SHP77 (cell line): ENCODE measurements around the gene SFRP2.

ENCODE experiments used
- DNase-seq, 2 experiments: peaks; one replicate each; lab custom pipeline; 2025; lab: John Stamatoyannopoulos, UW

SFRP2 gene

GRCh38 chr4:153794006-153794405 lies 5.1 kb upstream of the SFRP2 start:
- no peak for DNase-seq

- no peak for DNase-seq
Measured at GRCh38 chr4:153792618-153793247, 3.9 kb upstream of the SFRP2 start.

- DNase-seq, result no peak
Measured at GRCh38 chr4:153791746-153792617, 3.1 kb upstream of the SFRP2 start.

GRCh38 chr4:153790962-153791551 lies 2.2 kb upstream of the SFRP2 start:
- no peak for DNase-seq

GRCh38 chr4:153790500-153790865 lies 1.6 kb upstream of the SFRP2 start:
- no peak for DNase-seq

- DNase-seq, result no peak
Measured at GRCh38 chr4:153789741-153790499, 1.0 kb upstream of the SFRP2 start.

- DNase-seq, result no peak
Measured at GRCh38 chr4:153788051-153788412, 851 bp downstream of the SFRP2 start.

GRCh38 chr4:153787575-153787974 lies 1.3 kb downstream of the SFRP2 start:
- DNase-seq, result no peak

DNA sequence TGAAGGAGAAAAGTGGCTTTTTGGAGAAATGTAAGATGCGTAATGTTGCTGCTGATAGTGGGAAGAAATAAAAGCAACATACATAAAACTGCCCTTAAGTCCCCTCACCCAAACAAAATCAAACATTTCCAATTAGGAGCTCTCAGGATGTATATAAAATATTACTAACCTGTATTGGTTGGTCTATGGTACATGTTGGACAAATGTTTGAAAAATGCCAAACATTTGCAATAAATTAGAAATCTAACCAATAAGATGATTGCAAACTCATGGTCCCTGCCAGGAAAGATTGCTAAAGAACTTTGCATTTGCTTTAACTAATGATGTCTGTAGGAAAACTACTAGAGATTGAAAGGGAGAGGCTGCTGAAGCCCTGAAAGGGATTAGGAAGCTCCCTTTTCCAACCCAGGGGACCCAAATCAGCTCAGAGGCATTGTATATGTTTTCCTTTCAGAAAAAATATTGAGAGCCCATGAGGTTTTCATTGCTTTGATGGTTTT lies 1.8 kb downstream of the SFRP2 start:
- no peak for DNase-seq

DNA sequence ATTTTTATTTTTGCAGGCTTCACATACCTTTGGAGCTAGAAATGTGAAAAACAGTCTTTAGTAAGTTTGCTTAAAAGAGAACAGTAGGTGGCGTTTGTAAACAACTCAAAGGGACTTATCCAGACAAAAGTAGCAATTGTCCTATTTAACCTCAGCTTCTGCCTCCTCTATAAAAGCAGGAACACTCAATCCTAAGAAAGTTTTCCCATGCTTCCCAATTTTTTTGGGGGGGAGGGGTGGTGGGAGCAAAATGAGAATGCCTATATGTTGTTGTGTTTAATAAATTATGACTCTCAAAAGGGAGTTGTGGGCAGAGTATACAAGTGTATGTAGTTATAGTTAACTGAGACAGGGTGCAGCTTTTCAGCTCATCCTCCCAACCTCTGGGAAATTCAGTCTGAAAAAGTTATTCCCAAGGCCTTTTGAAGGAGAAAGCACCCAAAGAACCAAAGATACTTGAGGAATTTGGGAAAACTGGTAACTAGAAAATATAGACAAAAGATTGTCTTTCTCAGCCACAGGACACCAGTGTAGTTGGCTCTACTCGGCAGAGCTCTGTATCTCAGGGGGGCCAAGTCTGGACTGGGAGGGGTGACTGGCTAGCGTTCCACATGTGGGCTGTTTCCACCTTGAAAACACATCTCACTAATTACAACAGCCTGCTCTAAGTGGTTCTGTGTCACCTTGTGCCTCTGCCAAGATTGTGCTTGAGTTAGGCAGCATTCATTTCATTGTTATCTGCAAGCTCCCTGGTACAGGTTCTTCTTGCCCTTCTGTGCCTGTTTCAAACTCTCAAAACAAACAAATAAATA lies 2.8 kb downstream of the SFRP2 start:
- DNase-seq, result no peak

- no peak for DNase-seq
Measured at GRCh38 chr4:153784166-153784699, 4.7 kb downstream of the SFRP2 start.

GRCh38 chr4:153782581-153782980 lies 6.3 kb downstream of the SFRP2 start:
- DNase-seq, result no peak

GRCh38 chr4:153781717-153782416 lies 7.0 kb downstream of the SFRP2 start:
- no peak for DNase-seq

- DNase-seq, result no peak
Measured at GRCh38 chr4:153781280-153781679, 7.6 kb downstream of the SFRP2 start.

GRCh38 chr4:153780876-153781275 lies 8.0 kb downstream of the SFRP2 start:
- DNase-seq, result no peak

DNA sequence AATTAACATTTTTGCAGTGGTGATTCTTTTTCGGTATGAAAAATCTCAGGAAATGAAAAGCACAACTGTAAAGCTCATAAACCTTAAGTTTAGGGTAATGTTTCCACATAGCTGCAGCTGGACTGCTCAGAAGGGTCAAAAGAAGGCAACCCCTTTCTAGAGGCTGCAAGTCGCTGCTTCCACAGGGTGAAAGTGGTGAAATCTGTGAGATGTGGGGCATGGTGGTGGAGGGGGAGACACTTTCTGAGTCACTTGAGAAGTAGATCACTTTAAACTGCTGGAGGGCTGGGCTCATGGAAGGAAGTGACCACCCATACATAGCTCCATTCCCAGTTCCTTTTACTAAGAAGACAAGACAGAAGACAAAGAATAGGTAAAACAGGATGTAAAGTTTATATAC lies 8.7 kb downstream of the SFRP2 start:
- no peak for DNase-seq

- no peak for DNase-seq
Measured at GRCh38 chr4:153778383-153778782, 10.5 kb downstream of the SFRP2 start.

DNA sequence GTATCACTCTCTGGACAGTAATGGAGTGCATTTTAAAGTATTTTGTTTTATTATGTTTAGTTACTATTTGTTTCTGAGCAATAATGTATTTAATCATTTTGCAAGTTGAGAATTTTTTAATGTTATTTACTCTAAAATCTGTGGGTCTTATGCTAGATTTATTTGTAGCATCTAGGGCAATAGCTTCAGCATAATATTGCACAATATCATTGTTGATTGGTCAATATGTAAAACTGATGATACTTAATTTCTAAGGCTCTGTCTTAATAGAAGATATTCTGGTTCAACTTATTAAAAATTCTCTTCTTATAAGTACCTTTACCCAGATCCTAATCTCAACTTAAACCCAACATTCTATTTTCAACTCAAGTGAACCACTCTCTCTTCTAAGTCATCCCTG lies 11.5 kb downstream of the SFRP2 start:
- no peak for DNase-seq

GRCh38 chr4:153776601-153777000 lies 12.3 kb downstream of the SFRP2 start:
- no peak for DNase-seq

GRCh38 chr4:153773236-153773690 lies 15.6 kb downstream of the SFRP2 start:
- DNase-seq, result no peak
